IMR-90 (cell line): ENCODE results near the gene ZDHHC14. TPM values are rescaled to one million over a fixed set of nuclear protein-coding genes. Genes with fewer than 3 reads are reported as not detected.
"Not testable (repeated sequence)": the region's sequence is repeated elsewhere in the genome, so short reads cannot be mapped to it uniquely, and the experiment has no call there.

Experiments
- ATAC-seq: fragments of 200-7000 bp; cut with Tn5 transposase; 2 replicates; pipeline ENCODE4 v1.9.1; 2020; ENCODE audit warnings: low read depth, mild to moderate bottlenecking, moderate library complexity
- BruUV-seq: library from RNA; stranded (reverse); fragments of 400-500 nt; replicated peaks from 2 replicates; lab custom pipeline; 2021; lab: Mats Ljungman, UMichigan
- CTCF ChIA-PET: fragments of 300-600 bp; formaldehyde crosslinking; extraction: SDS; loops from one replicate; lab custom pipeline; 2021; ENCODE audit warnings: antibody characterized with exemption; lab: Yijun Ruan, JAX
- POLR2A ChIA-PET: fragments of 300-600 bp; sonication (Branson Sonifier 250); formaldehyde crosslinking; loops from one replicate; lab custom pipeline; 2022; ENCODE audit warnings: antibody characterized with exemption; ENCODE audit not compliant: unreplicated experiment; lab: Charles Lee
- DNase-seq: peaks from one replicate; pipeline ENCODE4 v3.0.0; 2013
- H2AFZ ChIP-seq: replicated peaks from 2 replicates; pipeline ENCODE3; 2013; ENCODE audit warnings: low read length, mild to moderate bottlenecking; ENCODE audit not compliant: poor library complexity
- H2AK5ac ChIP-seq: 2 replicates; pipeline ENCODE4 v1.6.1; 2013; ENCODE audit warnings: low read depth, low read length, inconsistent platforms
- H2AK9ac ChIP-seq: replicated peaks from 2 replicates; pipeline ENCODE3; 2013; ENCODE audit warnings: mild to moderate bottlenecking, low read depth, low read length, moderate library complexity; ENCODE audit not compliant: poor library complexity
- H2BK120ac ChIP-seq: 2 replicates; pipeline ENCODE4 v1.6.1; 2013; ENCODE audit warnings: low read depth, low read length, inconsistent platforms
- H2BK15ac ChIP-seq: 3 replicates; pipeline ENCODE4 v1.6.1; 2013; ENCODE audit warnings: low read depth, low read length, inconsistent platforms
- H2BK20ac ChIP-seq: 2 replicates; pipeline ENCODE4 v1.6.1; 2013; ENCODE audit warnings: low read depth, mild to moderate bottlenecking, inconsistent platforms, low read length, moderate library complexity
- H2BK5ac ChIP-seq: 2 replicates; pipeline ENCODE4 v1.6.1; 2013; ENCODE audit warnings: mild to moderate bottlenecking, low read depth, low read length, inconsistent platforms; ENCODE audit not compliant: poor library complexity, severe bottlenecking
- H3K14ac ChIP-seq: replicated peaks from 2 replicates; pipeline ENCODE4 v1.6.1; 2013; ENCODE audit warnings: low read depth, low read length, inconsistent platforms
- H3K18ac ChIP-seq: 2 replicates; pipeline ENCODE4 v1.6.1; 2013; ENCODE audit warnings: low read depth, low read length, control low read depth
- H3K23ac ChIP-seq: 2 replicates; pipeline ENCODE4 v1.6.1; 2013; ENCODE audit warnings: low read depth, low read length, inconsistent platforms
- H3K27ac ChIP-seq: 2 replicates; pipeline ENCODE4 v1.5.1; 2013; ENCODE audit warnings: mild to moderate bottlenecking, control low read depth, low read length; ENCODE audit not compliant: insufficient read depth
- H3K27me3 ChIP-seq: 2 replicates; pipeline ENCODE4 v1.6.1; 2013; ENCODE audit warnings: low read length; ENCODE audit not compliant: control insufficient read depth, insufficient read depth
- H3K36me3 ChIP-seq: 2 replicates; pipeline ENCODE4 v1.6.1; 2013; ENCODE audit warnings: low read length, mixed read lengths; ENCODE audit not compliant: control insufficient read depth, insufficient read depth
- H3K4ac ChIP-seq: 2 replicates; pipeline ENCODE4 v1.6.1; 2013; ENCODE audit warnings: low read depth, low read length, inconsistent platforms
- H3K4me1 ChIP-seq: 2 replicates; pipeline ENCODE4 v1.6.1; 2013; ENCODE audit warnings: low read length, mixed read lengths; ENCODE audit not compliant: control insufficient read depth, insufficient read depth
- H3K4me2 ChIP-seq: 2 replicates; pipeline ENCODE4 v1.6.1; 2013; ENCODE audit warnings: low read depth, mild to moderate bottlenecking, control low read depth, low read length, moderate library complexity
- H3K4me3 ChIP-seq: 2 replicates; pipeline ENCODE4 v1.5.1; 2013; ENCODE audit warnings: low read depth, mild to moderate bottlenecking, control low read depth, low read length, moderate library complexity; ENCODE audit not compliant: insufficient read depth
- H3K56ac ChIP-seq: 2 replicates; pipeline ENCODE4 v1.6.1; 2013; ENCODE audit warnings: low read length, inconsistent platforms; ENCODE audit not compliant: insufficient read depth; ENCODE audit errors: extremely low read depth
- H3K79me1 ChIP-seq, 2 experiments: 2 replicates each; pipeline ENCODE4 v1.6.1; 2013; ENCODE audit warnings: low read length in 2 of 2, inconsistent platforms in 1 of 2, low read depth in 1 of 2
- H3K9ac ChIP-seq: 2 replicates; pipeline ENCODE4 v1.6.1; 2013; ENCODE audit warnings: low read depth, low read length, control low read depth
- H3K9me1 ChIP-seq: 2 replicates; pipeline ENCODE4 v1.6.1; 2013; ENCODE audit warnings: low read length, inconsistent platforms; ENCODE audit not compliant: insufficient read depth
- H3K9me3 ChIP-seq: 2 replicates; pipeline ENCODE4 v1.6.1; 2013; ENCODE audit warnings: low read length; ENCODE audit not compliant: control insufficient read depth, insufficient read depth
- H4K20me1 ChIP-seq: 2 replicates; pipeline ENCODE4 v1.6.1; 2013; ENCODE audit warnings: low read length, inconsistent platforms; ENCODE audit not compliant: insufficient read depth
- H4K5ac ChIP-seq: 2 replicates; pipeline ENCODE4 v1.6.1; 2013; ENCODE audit warnings: mild to moderate bottlenecking, low read depth, low read length, control low read depth
- H4K8ac ChIP-seq, 2 experiments: 2 replicates each; pipeline ENCODE4 v1.6.1; 2013; ENCODE audit warnings: low read depth in 2 of 2, low read length in 2 of 2, control low read depth in 1 of 2, inconsistent platforms in 1 of 2
- H4K91ac ChIP-seq: 2 replicates; pipeline ENCODE4 v1.6.1; 2013; ENCODE audit warnings: low read depth, low read length, inconsistent platforms; ENCODE audit not compliant: insufficient read depth
- WGBS, 2 experiments: methylation state at CpG; one replicate each; pipeline versions ENCODE4 v1.1.5 to v1.1.7; 2013; ENCODE audit warnings: missing lambda C conversion rate in 2 of 2; ENCODE audit not compliant: insufficient read length in 1 of 2; ENCODE audit errors: extremely low coverage in 2 of 2; 5-methylcytosine and 5-hydroxymethylcytosine counted together
- dilution Hi-C: fragments of 300-500 bp; cut with HindIII; formaldehyde crosslinking; loops from one replicate; pipeline ENCODE4 v1.14.3; 2018; ENCODE audit warnings: low sequenced_read_pairs; ENCODE audit not compliant: unreplicated experiment
- in situ Hi-C: fragments of 300-500 bp; cut with MboI; formaldehyde crosslinking; loops from 3 replicates; pipeline ENCODE4 v1.14.3; 2019; ENCODE audit warnings: low sequenced_read_pairs, inconsistent platforms, mixed read lengths
- intact Hi-C: fragments of 100-400 bp; cut with micrococcal nuclease; formaldehyde crosslinking; loops from 2 replicates; pipeline ENCODE4 v1.10.0; 2022
- polyA plus RNA-seq, 3 experiments: library from polyadenylated mRNA; depleted of rRNA; stranded (reverse); fragments of >200 nt; gene quantifications; 2 replicates each; pipeline ENCODE4 v1.2.3, GENCODE V29; 2012; ENCODE audit warnings: low replicate concordance in 1 of 3
- total RNA-seq: library from RNA; depleted of rRNA; stranded (reverse); fragments of >200 nt; gene quantifications from 2 replicates; pipeline ENCODE4 v1.2.3, GENCODE V29; 2012

Gene ZDHHC14
- total and polyA plus RNA-seq, 2 of the 4 experiments (the other 2 are of a cell fraction), result 0.90 to 2.0 TPM

GRCh38 chr6:157384962-157385361 is 4.0 kb downstream of the ZDHHC14 start:
- ATAC-seq, DNase-seq, H3K4me1 ChIP-seq, BruUV-seq, H3K56ac ChIP-seq, H2BK5ac ChIP-seq, H3K4me2 ChIP-seq, H2AFZ ChIP-seq, H3K27me3 ChIP-seq, H2BK15ac ChIP-seq, H3K4ac ChIP-seq, H3K18ac ChIP-seq, POLR2A ChIA-PET, in situ Hi-C loops, H2BK120ac ChIP-seq, H4K91ac ChIP-seq, H4K5ac ChIP-seq, H3K9ac ChIP-seq, H4K20me1 ChIP-seq, H3K9me1 ChIP-seq, H2AK9ac ChIP-seq, H2AK5ac ChIP-seq, H3K4me3 ChIP-seq, H3K9me3 ChIP-seq, H3K27ac ChIP-seq, H2BK20ac ChIP-seq, dilution Hi-C loops, H3K23ac ChIP-seq, H4K8ac ChIP-seq, H3K14ac ChIP-seq, H3K36me3 ChIP-seq: not testable (repeated sequence)
- 100% methylated on average over 1 of the region's 4 CpGs; no CpG with 5 or more reads in 1 of the 2 experiments for WGBS, 2 experiments
- intact Hi-C loops, result loop anchor here (5.0 kb wide), 2 partner anchors 142 to 227 kb away; no protein-coding TSS in a partner anchor
- CTCF ChIA-PET, result interaction anchor here (1.3 kb wide), 1 partner anchor 27 kb away, joined by 4 read pairs; no protein-coding TSS in a partner anchor
- peaks cover 4 to 14% of the 10 kb centered on the region in 2 experiments; a peak in 3 of 4 replicates for H3K79me1 ChIP-seq
